B cell (primary cell): ENCODE data around the gene FBP1. TPM values are rescaled to one million over a fixed set of nuclear protein-coding genes. Genes with fewer than 3 reads are reported as not detected.

Experiments used
- ATAC-seq: fragments of 200-7000 bp; cut with Tn5 transposase; one replicate; pipeline ENCODE4 v1.10.0; 2021; ENCODE audit warnings: low read depth, mild to moderate bottlenecking, moderate number of reproducible peaks, moderate library complexity
- CTCF ChIA-PET: fragments of 350-600 bp; sonication (Branson Sonifier 250); formaldehyde crosslinking; loops from one replicate; lab custom pipeline; 2021; ENCODE audit warnings: antibody characterized with exemption, inconsistent platforms; lab: Charles Lee
- POLR2A ChIA-PET: fragments of 350-600 bp; sonication (Branson Sonifier 250); formaldehyde crosslinking; loops from one replicate; lab custom pipeline; 2021; ENCODE audit warnings: antibody characterized with exemption; lab: Charles Lee
- DNase-seq: peaks from one replicate; pipeline ENCODE4 v3.0.0; 2013
- H2AFZ ChIP-seq: 2 replicates; pipeline ENCODE4 v1.6.1; 2012; ENCODE audit warnings: mild to moderate bottlenecking, low read depth, low read length; ENCODE audit not compliant: insufficient read depth, poor library complexity, severe bottlenecking
- H3K27ac ChIP-seq, 2 donors: 1 replicate in 1 of 2; 2 replicates in 1 of 2; pipeline ENCODE4 v1.5.1; 2012 to 2013; ENCODE audit warnings: low read length in 2 of 2, mild to moderate bottlenecking in 2 of 2, moderate library complexity in 1 of 2
- H3K27me3 ChIP-seq, 4 experiments: fragments of 200-600 bp in 1 of 4; sonication (generic) in 1 of 4; replicated peaks in 1 of 4; 1 replicate in 2 of 4; 2 replicates in 2 of 4; pipeline versions ENCODE4 v1.6.1 to v1.7.0; 2013 to 2016; ENCODE audit warnings: low read length in 3 of 4, mild to moderate bottlenecking in 2 of 4, mixed read lengths in 1 of 4, moderate library complexity in 1 of 4; ENCODE audit not compliant: insufficient read depth in 4 of 4, control insufficient read depth in 3 of 4; ENCODE audit errors: control extremely low read depth in 1 of 4
- H3K36me3 ChIP-seq, 2 experiments: replicated peaks in 1 of 2; 1 replicate in 1 of 2; 2 replicates in 1 of 2; pipeline versions ENCODE4 v1.6.1 to v1.7.1; 2013; ENCODE audit warnings: low read length in 1 of 2; ENCODE audit not compliant: insufficient read depth in 2 of 2, control insufficient read depth in 1 of 2; ENCODE audit errors: control extremely low read depth in 1 of 2, extremely low read depth in 1 of 2
- H3K4me1 ChIP-seq, 2 donors: fragments of 200-600 bp in 1 of 2; sonication (generic) in 1 of 2; 1 replicate in 1 of 2; 2 replicates in 1 of 2; pipeline versions ENCODE4 v1.5.1 to v1.6.1; 2013 to 2017; ENCODE audit warnings: low read length in 2 of 2; ENCODE audit not compliant: control insufficient read depth in 2 of 2, insufficient read depth in 2 of 2
- H3K4me2 ChIP-seq: replicated peaks from 2 replicates; pipeline ENCODE3; 2012; ENCODE audit warnings: mild to moderate bottlenecking, low read depth, low read length; ENCODE audit not compliant: poor library complexity, severe bottlenecking
- H3K4me3 ChIP-seq, 5 experiments: fragments of 200-600 bp in 1 of 5; sonication (generic) in 1 of 5; 1 replicate in 3 of 5; 2 replicates in 2 of 5; pipeline versions ENCODE4 v1.5.1 to v1.7.0; 2011 to 2016; ENCODE audit warnings: low read length in 4 of 5, mild to moderate bottlenecking in 4 of 5, low read depth in 2 of 5, control low read depth in 1 of 5, moderate library complexity in 1 of 5; ENCODE audit not compliant: insufficient read depth in 1 of 5; ENCODE audit errors: control extremely low read depth in 1 of 5, extremely low read depth in 1 of 5
- H3K79me2 ChIP-seq: fragments of 200-600 bp; sonication (generic); one replicate; pipeline ENCODE4 v1.6.0; 2016; ENCODE audit warnings: low read length; ENCODE audit not compliant: control insufficient read depth, insufficient read depth
- H3K9ac ChIP-seq: fragments of 200-600 bp; sonication (generic); 2 replicates; pipeline ENCODE4 v1.6.1; 2017; ENCODE audit warnings: mild to moderate bottlenecking, low read length, moderate library complexity
- H3K9me3 ChIP-seq, 3 donors: one replicate each; pipeline versions ENCODE4 v1.6.1 to v1.7.1; 2013; ENCODE audit warnings: low read length in 2 of 3; ENCODE audit not compliant: control insufficient read depth in 2 of 3, insufficient read depth in 1 of 3; ENCODE audit errors: control extremely low read depth in 1 of 3
- H4K20me1 ChIP-seq: 2 replicates; pipeline ENCODE4 v1.6.0; 2012; ENCODE audit warnings: mild to moderate bottlenecking, low read length; ENCODE audit not compliant: insufficient read depth, control insufficient read depth, poor library complexity, severe bottlenecking
- H3K27ac Mint-ChIP-seq: one replicate; pipeline ENCODE4 v1.8.0; 2021; ENCODE audit warnings: mixed read lengths
- H3K27me3 Mint-ChIP-seq: one replicate; pipeline ENCODE4 v1.8.0; 2021; ENCODE audit warnings: mixed read lengths
- H3K4me1 Mint-ChIP-seq: one replicate; pipeline ENCODE4 v1.8.0; 2021; ENCODE audit warnings: mixed read lengths
- H3K4me3 Mint-ChIP-seq: one replicate; pipeline ENCODE4 v1.8.0; 2021; ENCODE audit warnings: mixed read lengths
- H3K9me3 Mint-ChIP-seq: one replicate; pipeline ENCODE4 v1.8.0; 2022; ENCODE audit warnings: mixed read lengths; ENCODE audit not compliant: insufficient read depth
- EZH2 ChIP-seq: IDR thresholded peaks from 2 replicates; pipeline ENCODE4 v1.6.1; 2012; ENCODE audit warnings: borderline replicate concordance, low read depth, mild to moderate bottlenecking, moderate library complexity, low read length; ENCODE audit not compliant: insufficient read depth, poor library complexity, severe bottlenecking
- WGBS: methylation state at CpG from one replicate; pipeline ENCODE4 v1.1.5; 2013; ENCODE audit warnings: missing lambda C conversion rate; ENCODE audit not compliant: insufficient coverage; 5-methylcytosine and 5-hydroxymethylcytosine counted together
- intact Hi-C: fragments of 100-400 bp; cut with micrococcal nuclease; formaldehyde crosslinking; loops from one replicate; pipeline ENCODE4 v1.10.0; 2022
- polyA plus RNA-seq: library from polyadenylated mRNA; depleted of rRNA; stranded (reverse); fragments of >200 nt; gene quantifications from 2 replicates; pipeline ENCODE4 v1.2.3, GENCODE V29; 2012
- total RNA-seq, 2 donors: library from RNA; stranded (reverse); fragments of 120-200 nt in 1 of 2; gene quantifications; 1 replicate in 1 of 2; 2 replicates in 1 of 2; pipeline versions ENCODE4 v1.2.3 to v1.2.4, GENCODE V29; 2013 to 2022
- TF ChIP-seq, protein P1 (sequence below): fragments of 200-600 bp; IDR thresholded peaks from one replicate; pipeline ENCODE4 v1.8.0; 2022; ENCODE audit warnings: antibody characterized with exemption, mild to moderate bottlenecking

FBP1 gene
- total and polyA plus RNA-seq, 2 donors (not counting 1 experiment from before 2014, with no cell fraction given), result 2.8 TPM

DNA sequence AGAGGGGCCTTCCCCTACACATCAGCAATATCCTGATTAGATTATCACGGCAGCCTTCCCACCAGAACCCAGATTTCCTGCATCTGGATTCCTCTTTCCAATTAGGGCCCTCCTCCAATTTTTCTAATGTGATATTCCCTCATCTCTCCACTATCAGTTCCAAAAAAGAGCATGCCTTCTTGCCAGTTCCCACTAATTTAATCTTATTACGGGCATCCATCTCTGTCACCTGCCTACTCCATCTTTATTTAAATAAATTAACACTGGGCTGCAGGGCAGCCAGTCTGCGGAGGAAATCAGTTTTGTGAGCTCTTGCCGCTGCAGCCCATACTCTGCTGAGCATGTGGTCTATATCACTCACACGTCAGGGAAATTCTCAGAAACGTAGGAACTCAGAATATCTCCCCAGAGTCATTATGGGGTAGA is 29.1 kb downstream of the FBP1 start:
- Histone ChIP-seq H3K9ac (no peak overlapping the region), H3K4me1 (no peaks in the 10 kb centered on the region), H3K4me2 (no peak overlapping the region), H3K27me3 (peaks cover 0 to 18% (median 2%) of the 10 kb centered on the region in 4 experiments), H3K9me3 (no peaks in the 10 kb centered on the region), H2AFZ (no peak overlapping the region), H3K36me3 (no peaks in the 10 kb centered on the region), H3K4me3 (no peak overlapping the region), H4K20me1 (no peaks in the 10 kb centered on the region), H3K79me2 (no peaks in the 10 kb centered on the region), H3K27ac (no peak overlapping the region)
- no peak overlapping the region for H3K4me3 Mint-ChIP-seq
- H3K27ac Mint-ChIP-seq, result no peak overlapping the region
- DNase-seq, result no peak
- intact Hi-C loops, result no loop called here
- H3K27me3 Mint-ChIP-seq, result peaks cover 52% of the 10 kb centered on the region
- no peak for ATAC-seq
- 85% methylated on average over 6 of the region's 6 CpGs for WGBS
- no peak for TF ChIP-seq EZH2
- TF ChIP-seq, protein P1, sequence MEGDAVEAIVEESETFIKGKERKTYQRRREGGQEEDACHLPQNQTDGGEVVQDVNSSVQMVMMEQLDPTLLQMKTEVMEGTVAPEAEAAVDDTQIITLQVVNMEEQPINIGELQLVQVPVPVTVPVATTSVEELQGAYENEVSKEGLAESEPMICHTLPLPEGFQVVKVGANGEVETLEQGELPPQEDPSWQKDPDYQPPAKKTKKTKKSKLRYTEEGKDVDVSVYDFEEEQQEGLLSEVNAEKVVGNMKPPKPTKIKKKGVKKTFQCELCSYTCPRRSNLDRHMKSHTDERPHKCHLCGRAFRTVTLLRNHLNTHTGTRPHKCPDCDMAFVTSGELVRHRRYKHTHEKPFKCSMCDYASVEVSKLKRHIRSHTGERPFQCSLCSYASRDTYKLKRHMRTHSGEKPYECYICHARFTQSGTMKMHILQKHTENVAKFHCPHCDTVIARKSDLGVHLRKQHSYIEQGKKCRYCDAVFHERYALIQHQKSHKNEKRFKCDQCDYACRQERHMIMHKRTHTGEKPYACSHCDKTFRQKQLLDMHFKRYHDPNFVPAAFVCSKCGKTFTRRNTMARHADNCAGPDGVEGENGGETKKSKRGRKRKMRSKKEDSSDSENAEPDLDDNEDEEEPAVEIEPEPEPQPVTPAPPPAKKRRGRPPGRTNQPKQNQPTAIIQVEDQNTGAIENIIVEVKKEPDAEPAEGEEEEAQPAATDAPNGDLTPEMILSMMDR, result no peak
- CTCF ChIA-PET, result interaction anchor here (0.6 kb wide), 1 partner anchor 59 kb away, joined by 4 read pairs; no protein-coding TSS in a partner anchor
- no peaks in the 10 kb centered on the region for H3K4me1 Mint-ChIP-seq
- H3K9me3 Mint-ChIP-seq, result no peaks in the 10 kb centered on the region
- POLR2A ChIA-PET, result no interaction called here

DNA sequence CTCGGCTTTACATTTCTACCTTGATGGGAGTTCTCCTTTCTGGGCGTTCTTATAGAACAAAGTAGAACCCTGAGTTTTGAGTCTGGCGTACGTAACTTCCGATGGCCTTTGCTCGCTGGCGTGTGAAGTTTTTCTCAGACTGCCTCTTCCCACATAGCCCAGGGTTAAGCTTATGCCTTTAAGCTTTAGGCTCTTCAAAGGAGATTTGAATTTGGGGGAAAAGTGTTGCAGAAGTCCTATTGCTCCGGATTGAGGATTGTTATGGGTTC is 32.0 kb downstream of the FBP1 start:
- no peak overlapping the region for H3K4me3 Mint-ChIP-seq
- Histone ChIP-seq H2AFZ (no peak overlapping the region), H3K4me2 (no peak overlapping the region), H3K27ac (no peak overlapping the region), H3K27me3 (peaks cover 0 to 10% (median 2%) of the 10 kb centered on the region in 4 experiments), H3K9me3 (no peaks in the 10 kb centered on the region), H3K79me2 (no peaks in the 10 kb centered on the region), H3K4me1 (peaks cover 0 to 4% of the 10 kb centered on the region in 2 donors), H3K9ac (no peak overlapping the region), H3K36me3 (no peaks in the 10 kb centered on the region), H3K4me3 (no peak overlapping the region), H4K20me1 (no peaks in the 10 kb centered on the region)
- intact Hi-C loops, result no loop called here
- 98% methylated on average over 8 of the region's 8 CpGs for WGBS
- DNase-seq, result no peak
- peaks cover 52% of the 10 kb centered on the region for H3K27me3 Mint-ChIP-seq
- TF ChIP-seq, protein P1, result no peak
- no peak for TF ChIP-seq EZH2
- H3K4me1 Mint-ChIP-seq, result peaks cover 5% of the 10 kb centered on the region
- H3K27ac Mint-ChIP-seq, result no peak overlapping the region
- no peak for ATAC-seq
- no peaks in the 10 kb centered on the region for H3K9me3 Mint-ChIP-seq
- ChIA-PET POLR2A (no interaction called here), CTCF (no interaction called here)
